GM19324 (cell line): ENCODE results near the gene RDH11.

ENCODE experiments used
- ATAC-seq: cut with Tn5 transposase; IDR thresholded peaks from one replicate; pipeline ENCODE4 v1.9.1; 2021; ENCODE audit warnings: mild to moderate bottlenecking, moderate library complexity; ENCODE audit not compliant: unreplicated experiment, low FRiP score

The RDH11 gene

GRCh38 chr14:67650694-67651093, 44.9 kb downstream of the RDH11 start:
- no peak for ATAC-seq

- no peak for ATAC-seq
These were observed 45.4 kb downstream of the RDH11 start for GRCh38 chr14:67650151-67650550.

GRCh38 chr14:67646131-67646530, 49.4 kb downstream of the RDH11 start:
- no peak for ATAC-seq

GRCh38 chr14:67645414-67645813, 50.1 kb downstream of the RDH11 start:
- ATAC-seq: no peak

- ATAC-seq: no peak
These were observed 51.1 kb downstream of the RDH11 start for GRCh38 chr14:67644428-67644827.

GRCh38 chr14:67643713-67644112, 51.9 kb downstream of the RDH11 start:
- ATAC-seq: no peak

- no peak for ATAC-seq
These were observed 53.4 kb downstream of the RDH11 start for GRCh38 chr14:67641902-67642749.

- no peak for ATAC-seq
These were observed 54.1 kb downstream of the RDH11 start for GRCh38 chr14:67641480-67641879.

GRCh38 chr14:67638642-67639041, 56.9 kb downstream of the RDH11 start:
- ATAC-seq: no peak

- ATAC-seq: no peak
These were observed 59.1 kb downstream of the RDH11 start for GRCh38 chr14:67636361-67636919.

GRCh38 chr14:67633451-67634147, 62.0 kb downstream of the RDH11 start:
- no peak for ATAC-seq

- ATAC-seq: no peak
These were observed 64.6 kb downstream of the RDH11 start for GRCh38 chr14:67630938-67631337.

- ATAC-seq: no peak
These were observed 65.4 kb downstream of the RDH11 start for GRCh38 chr14:67630186-67630585.

- no peak for ATAC-seq
These were observed 68.0 kb downstream of the RDH11 start for GRCh38 chr14:67627519-67627918.
